IMR-90 (cell line): Measurements from ENCODE around the gene KCNK5.

Experiments
- BHLHE40 ChIP-seq: fragments of 150-350 bp; IDR thresholded peaks from 2 replicates; pipeline ENCODE4 v1.6.1; 2016; ENCODE audit warnings: mild to moderate bottlenecking, low read depth, low read length
- MXI1 ChIP-seq: IDR thresholded peaks from 2 replicates; pipeline ENCODE4 v1.6.1; 2012; ENCODE audit warnings: low read depth, mild to moderate bottlenecking, low read length, moderate library complexity, borderline replicate concordance
- NFE2L2 ChIP-seq: fragments of 150-350 bp; IDR thresholded peaks from 2 replicates; pipeline ENCODE4 v1.6.1; 2016; ENCODE audit warnings: low read depth, mild to moderate bottlenecking, low read length
- POLR2A ChIP-seq: IDR thresholded peaks from 2 replicates; pipeline ENCODE4 v1.6.1; 2012; ENCODE audit warnings: mild to moderate bottlenecking, low read depth, low read length
- RAD21 ChIP-seq: IDR thresholded peaks from 2 replicates; pipeline ENCODE4 v1.6.1; 2012; ENCODE audit warnings: low read length, improper control_type of control experiment
- RFX5 ChIP-seq: IDR thresholded peaks from 2 replicates; pipeline ENCODE4 v1.8.0; 2012; ENCODE audit warnings: low read depth, mild to moderate bottlenecking, low read length, moderate library complexity
- TF ChIP-seq, protein P1 (sequence below): conservative IDR thresholded peaks from 2 replicates; pipeline ENCODE4 v1.5.1; 2012; ENCODE audit warnings: mild to moderate bottlenecking, low read depth, low read length, improper control_type of control experiment

DNA sequence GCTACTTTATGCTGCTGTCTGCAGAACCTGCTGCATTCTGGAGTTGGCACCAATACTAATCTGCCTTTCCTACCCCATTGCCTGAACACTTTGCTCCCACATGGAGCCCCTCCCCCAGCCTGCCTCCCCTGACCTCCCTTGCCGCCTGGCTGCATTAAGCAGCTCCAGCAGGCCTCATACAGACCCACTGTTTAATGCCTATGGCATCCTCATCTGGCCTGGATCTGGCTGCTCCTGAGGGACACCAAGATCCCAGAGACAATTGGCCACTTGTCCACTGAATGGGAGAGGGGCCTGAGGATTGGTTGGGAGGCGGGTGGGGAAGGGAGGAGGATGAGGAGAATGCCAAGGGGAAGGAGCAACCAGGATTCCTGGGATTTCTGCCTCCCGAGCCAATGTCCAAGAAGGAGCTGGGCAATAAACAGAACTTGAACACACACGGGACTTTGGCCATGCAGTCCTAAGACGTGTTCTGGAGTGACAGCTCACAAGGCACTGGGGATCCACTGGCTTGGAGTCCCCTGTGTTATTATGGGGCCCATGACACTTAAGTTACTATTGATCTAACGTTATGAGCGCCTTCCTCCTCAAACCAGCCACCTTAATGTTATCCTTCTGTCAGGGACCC is 10.4 kb upstream of the KCNK5 start:
- TF ChIP-seq, protein P1, sequence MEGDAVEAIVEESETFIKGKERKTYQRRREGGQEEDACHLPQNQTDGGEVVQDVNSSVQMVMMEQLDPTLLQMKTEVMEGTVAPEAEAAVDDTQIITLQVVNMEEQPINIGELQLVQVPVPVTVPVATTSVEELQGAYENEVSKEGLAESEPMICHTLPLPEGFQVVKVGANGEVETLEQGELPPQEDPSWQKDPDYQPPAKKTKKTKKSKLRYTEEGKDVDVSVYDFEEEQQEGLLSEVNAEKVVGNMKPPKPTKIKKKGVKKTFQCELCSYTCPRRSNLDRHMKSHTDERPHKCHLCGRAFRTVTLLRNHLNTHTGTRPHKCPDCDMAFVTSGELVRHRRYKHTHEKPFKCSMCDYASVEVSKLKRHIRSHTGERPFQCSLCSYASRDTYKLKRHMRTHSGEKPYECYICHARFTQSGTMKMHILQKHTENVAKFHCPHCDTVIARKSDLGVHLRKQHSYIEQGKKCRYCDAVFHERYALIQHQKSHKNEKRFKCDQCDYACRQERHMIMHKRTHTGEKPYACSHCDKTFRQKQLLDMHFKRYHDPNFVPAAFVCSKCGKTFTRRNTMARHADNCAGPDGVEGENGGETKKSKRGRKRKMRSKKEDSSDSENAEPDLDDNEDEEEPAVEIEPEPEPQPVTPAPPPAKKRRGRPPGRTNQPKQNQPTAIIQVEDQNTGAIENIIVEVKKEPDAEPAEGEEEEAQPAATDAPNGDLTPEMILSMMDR = no peak
- TF ChIP-seq POLR2A (no peak), RFX5 (no peak), MXI1 (no peak), NFE2L2 (no peak), BHLHE40 (no peak), RAD21 (no peak)
